IMR-90 (cell line): ENCODE results near the gene RDH11. TPM values are rescaled to one million over a fixed set of nuclear protein-coding genes. Genes with fewer than 3 reads are reported as not detected.

Experiments
- ATAC-seq: fragments of 200-7000 bp; cut with Tn5 transposase; 2 replicates; pipeline ENCODE4 v1.9.1; 2020; ENCODE audit warnings: low read depth, mild to moderate bottlenecking, moderate library complexity
- BruUV-seq: library from RNA; stranded (reverse); fragments of 400-500 nt; replicated peaks from 2 replicates; lab custom pipeline; 2021; lab: Mats Ljungman, UMichigan
- CTCF ChIA-PET: fragments of 300-600 bp; formaldehyde crosslinking; extraction: SDS; loops from one replicate; lab custom pipeline; 2021; ENCODE audit warnings: antibody characterized with exemption; lab: Yijun Ruan, JAX
- POLR2A ChIA-PET: fragments of 300-600 bp; sonication (Branson Sonifier 250); formaldehyde crosslinking; loops from one replicate; lab custom pipeline; 2022; ENCODE audit warnings: antibody characterized with exemption; ENCODE audit not compliant: unreplicated experiment; lab: Charles Lee
- DNase-seq: peaks from one replicate; pipeline ENCODE4 v3.0.0; 2013
- H2AFZ ChIP-seq: replicated peaks from 2 replicates; pipeline ENCODE3; 2013; ENCODE audit warnings: low read length, mild to moderate bottlenecking; ENCODE audit not compliant: poor library complexity
- H2AK5ac ChIP-seq: 2 replicates; pipeline ENCODE4 v1.6.1; 2013; ENCODE audit warnings: low read depth, low read length, inconsistent platforms
- H2AK9ac ChIP-seq: replicated peaks from 2 replicates; pipeline ENCODE3; 2013; ENCODE audit warnings: mild to moderate bottlenecking, low read depth, low read length, moderate library complexity; ENCODE audit not compliant: poor library complexity
- H2BK120ac ChIP-seq: 2 replicates; pipeline ENCODE4 v1.6.1; 2013; ENCODE audit warnings: low read depth, low read length, inconsistent platforms
- H2BK15ac ChIP-seq: 3 replicates; pipeline ENCODE4 v1.6.1; 2013; ENCODE audit warnings: low read depth, low read length, inconsistent platforms
- H2BK20ac ChIP-seq: 2 replicates; pipeline ENCODE4 v1.6.1; 2013; ENCODE audit warnings: low read depth, mild to moderate bottlenecking, inconsistent platforms, low read length, moderate library complexity
- H2BK5ac ChIP-seq: 2 replicates; pipeline ENCODE4 v1.6.1; 2013; ENCODE audit warnings: mild to moderate bottlenecking, low read depth, low read length, inconsistent platforms; ENCODE audit not compliant: poor library complexity, severe bottlenecking
- H3K14ac ChIP-seq: replicated peaks from 2 replicates; pipeline ENCODE4 v1.6.1; 2013; ENCODE audit warnings: low read depth, low read length, inconsistent platforms
- H3K18ac ChIP-seq: 2 replicates; pipeline ENCODE4 v1.6.1; 2013; ENCODE audit warnings: low read depth, low read length, control low read depth
- H3K23ac ChIP-seq: 2 replicates; pipeline ENCODE4 v1.6.1; 2013; ENCODE audit warnings: low read depth, low read length, inconsistent platforms
- H3K27ac ChIP-seq: 2 replicates; pipeline ENCODE4 v1.5.1; 2013; ENCODE audit warnings: mild to moderate bottlenecking, control low read depth, low read length; ENCODE audit not compliant: insufficient read depth
- H3K27me3 ChIP-seq: 2 replicates; pipeline ENCODE4 v1.6.1; 2013; ENCODE audit warnings: low read length; ENCODE audit not compliant: control insufficient read depth, insufficient read depth
- H3K36me3 ChIP-seq: 2 replicates; pipeline ENCODE4 v1.6.1; 2013; ENCODE audit warnings: low read length, mixed read lengths; ENCODE audit not compliant: control insufficient read depth, insufficient read depth
- H3K4ac ChIP-seq: 2 replicates; pipeline ENCODE4 v1.6.1; 2013; ENCODE audit warnings: low read depth, low read length, inconsistent platforms
- H3K4me1 ChIP-seq: 2 replicates; pipeline ENCODE4 v1.6.1; 2013; ENCODE audit warnings: low read length, mixed read lengths; ENCODE audit not compliant: control insufficient read depth, insufficient read depth
- H3K4me2 ChIP-seq: 2 replicates; pipeline ENCODE4 v1.6.1; 2013; ENCODE audit warnings: low read depth, mild to moderate bottlenecking, control low read depth, low read length, moderate library complexity
- H3K4me3 ChIP-seq: 2 replicates; pipeline ENCODE4 v1.5.1; 2013; ENCODE audit warnings: low read depth, mild to moderate bottlenecking, control low read depth, low read length, moderate library complexity; ENCODE audit not compliant: insufficient read depth
- H3K56ac ChIP-seq: 2 replicates; pipeline ENCODE4 v1.6.1; 2013; ENCODE audit warnings: low read length, inconsistent platforms; ENCODE audit not compliant: insufficient read depth; ENCODE audit errors: extremely low read depth
- H3K79me1 ChIP-seq, 2 experiments: 2 replicates each; pipeline ENCODE4 v1.6.1; 2013; ENCODE audit warnings: low read length in 2 of 2, inconsistent platforms in 1 of 2, low read depth in 1 of 2
- H3K9ac ChIP-seq: 2 replicates; pipeline ENCODE4 v1.6.1; 2013; ENCODE audit warnings: low read depth, low read length, control low read depth
- H3K9me1 ChIP-seq: 2 replicates; pipeline ENCODE4 v1.6.1; 2013; ENCODE audit warnings: low read length, inconsistent platforms; ENCODE audit not compliant: insufficient read depth
- H3K9me3 ChIP-seq: 2 replicates; pipeline ENCODE4 v1.6.1; 2013; ENCODE audit warnings: low read length; ENCODE audit not compliant: control insufficient read depth, insufficient read depth
- H4K20me1 ChIP-seq: 2 replicates; pipeline ENCODE4 v1.6.1; 2013; ENCODE audit warnings: low read length, inconsistent platforms; ENCODE audit not compliant: insufficient read depth
- H4K5ac ChIP-seq: 2 replicates; pipeline ENCODE4 v1.6.1; 2013; ENCODE audit warnings: mild to moderate bottlenecking, low read depth, low read length, control low read depth
- H4K8ac ChIP-seq, 2 experiments: 2 replicates each; pipeline ENCODE4 v1.6.1; 2013; ENCODE audit warnings: low read depth in 2 of 2, low read length in 2 of 2, control low read depth in 1 of 2, inconsistent platforms in 1 of 2
- H4K91ac ChIP-seq: 2 replicates; pipeline ENCODE4 v1.6.1; 2013; ENCODE audit warnings: low read depth, low read length, inconsistent platforms; ENCODE audit not compliant: insufficient read depth
- MAFK ChIP-seq: IDR thresholded peaks from 2 replicates; pipeline ENCODE4 v1.6.1; 2012; ENCODE audit warnings: low read depth, low read length, improper control_type of control experiment
- NFE2L2 ChIP-seq: fragments of 150-350 bp; IDR thresholded peaks from 2 replicates; pipeline ENCODE4 v1.6.1; 2016; ENCODE audit warnings: low read depth, mild to moderate bottlenecking, low read length
- RFX5 ChIP-seq: IDR thresholded peaks from 2 replicates; pipeline ENCODE4 v1.8.0; 2012; ENCODE audit warnings: low read depth, mild to moderate bottlenecking, low read length, moderate library complexity
- WGBS, 2 experiments: methylation state at CpG; one replicate each; pipeline versions ENCODE4 v1.1.5 to v1.1.7; 2013; ENCODE audit warnings: missing lambda C conversion rate in 2 of 2; ENCODE audit not compliant: insufficient read length in 1 of 2; ENCODE audit errors: extremely low coverage in 2 of 2; 5-methylcytosine and 5-hydroxymethylcytosine counted together
- dilution Hi-C: fragments of 300-500 bp; cut with HindIII; formaldehyde crosslinking; loops from one replicate; pipeline ENCODE4 v1.14.3; 2018; ENCODE audit warnings: low sequenced_read_pairs; ENCODE audit not compliant: unreplicated experiment
- in situ Hi-C: fragments of 300-500 bp; cut with MboI; formaldehyde crosslinking; loops from 3 replicates; pipeline ENCODE4 v1.14.3; 2019; ENCODE audit warnings: low sequenced_read_pairs, inconsistent platforms, mixed read lengths
- intact Hi-C: fragments of 100-400 bp; cut with micrococcal nuclease; formaldehyde crosslinking; loops from 2 replicates; pipeline ENCODE4 v1.10.0; 2022
- polyA plus RNA-seq, 3 experiments: library from polyadenylated mRNA; depleted of rRNA; stranded (reverse); fragments of >200 nt; gene quantifications; 2 replicates each; pipeline ENCODE4 v1.2.3, GENCODE V29; 2012; ENCODE audit warnings: low replicate concordance in 1 of 3
- total RNA-seq: library from RNA; depleted of rRNA; stranded (reverse); fragments of >200 nt; gene quantifications from 2 replicates; pipeline ENCODE4 v1.2.3, GENCODE V29; 2012

RDH11 gene
- total and polyA plus RNA-seq, 2 of the 4 experiments (the other 2 are of a cell fraction), result 77.3 to 149 TPM

DNA sequence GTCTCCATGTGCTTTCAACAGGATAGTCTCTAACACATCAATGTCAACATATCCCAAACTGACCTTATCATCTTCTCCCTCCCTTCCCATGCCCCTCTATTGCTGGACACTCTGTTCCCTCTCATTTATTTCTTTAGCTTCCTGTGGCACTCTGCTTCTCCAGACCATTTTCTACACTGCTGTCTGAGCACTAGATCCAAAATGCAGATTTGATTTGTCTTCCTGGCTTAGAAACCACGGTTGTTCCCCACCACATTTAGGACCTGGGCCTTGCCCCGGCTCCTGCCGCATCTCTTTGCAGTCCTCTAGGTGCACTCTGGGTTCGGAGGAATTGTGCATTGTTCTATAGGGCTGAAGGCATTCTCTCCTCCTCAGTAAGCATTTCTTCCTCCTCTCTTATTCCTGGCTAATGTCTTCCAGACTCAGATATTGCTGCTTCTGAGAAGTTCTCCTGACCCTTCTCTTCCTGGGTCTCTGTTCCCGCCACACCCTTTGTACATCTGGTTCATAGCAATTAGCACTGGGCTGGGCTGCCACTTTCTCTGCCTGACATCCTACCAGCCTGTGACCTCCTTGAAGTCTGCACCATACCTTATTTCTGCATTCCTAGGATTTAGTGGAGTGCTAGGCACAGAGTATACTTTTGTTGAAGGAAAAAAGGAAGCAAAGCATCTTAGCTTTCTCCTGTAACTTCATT is 62.0 kb downstream of the RDH11 start:
- H3K18ac ChIP-seq, result no peak overlapping the region
- H3K9me3 ChIP-seq, result no peaks in the 10 kb centered on the region
- no peak overlapping the region for H2AFZ ChIP-seq
- no peak overlapping the region for H3K9ac ChIP-seq
- H3K4me2 ChIP-seq, result no peak overlapping the region
- TF ChIP-seq RFX5 (no peak), MAFK (no peak), NFE2L2 (no peak)
- no peak overlapping the region for H2AK9ac ChIP-seq
- no peak overlapping the region for H4K91ac ChIP-seq
- H3K4ac ChIP-seq, result no peak overlapping the region
- BruUV-seq, result no TSS peak
- CTCF ChIA-PET, result no interaction called here
- H3K9me1 ChIP-seq, result no peaks in the 10 kb centered on the region; the same call in 1 of the 2 replicates
- ATAC-seq (no peak), DNase-seq (no peak)
- H3K4me3 ChIP-seq, result no peak overlapping the region
- H3K14ac ChIP-seq, result no peak overlapping the region
- intact Hi-C loops, result no loop called here
- H3K4me1 ChIP-seq, result no peaks in the 10 kb centered on the region
- no peak overlapping the region for H3K56ac ChIP-seq
- dilution Hi-C loops, result no loop called here
- H3K79me1 ChIP-seq, result no peaks in the 10 kb centered on the region
- no peak overlapping the region for H4K8ac ChIP-seq
- H3K27me3 ChIP-seq, result peaks cover 2% of the 10 kb centered on the region
- H2BK20ac ChIP-seq, result no peak overlapping the region
- in situ Hi-C loops, result no loop called here
- no peak overlapping the region for H3K23ac ChIP-seq
- H4K5ac ChIP-seq, result no peak overlapping the region
- no peak overlapping the region for H3K27ac ChIP-seq
- no peak overlapping the region for H2BK120ac ChIP-seq
- H2BK15ac ChIP-seq, result no peak overlapping the region
- no peak overlapping the region for H2AK5ac ChIP-seq
- H3K36me3 ChIP-seq, result no peaks in the 10 kb centered on the region
- WGBS, 2 experiments, result no CpG with 5 or more reads among the region's 5 CpGs
- H2BK5ac ChIP-seq, result no peak overlapping the region
- H4K20me1 ChIP-seq, result no peaks in the 10 kb centered on the region
- POLR2A ChIA-PET, result interaction anchor here (0.6 kb wide), 1 partner anchor 41 kb away, joined by 4 read pairs; no protein-coding TSS in a partner anchor
